ENCODE data around the gene KPNA6. TPM values are rescaled to one million over a fixed set of nuclear protein-coding genes. Genes with fewer than 3 reads are reported as not detected.
"Not testable (repeated sequence)": the region's sequence is repeated elsewhere in the genome, so short reads cannot be mapped to it uniquely, and the experiment has no call there.

The KPNA6 gene
- total RNA-seq, 1 experiment from 2014 or later: 79.9 TPM

GRCh38 chr1:32082022-32082421 lies 25.8 kb upstream of the KPNA6 start:
- ChIA-PET CTCF (interaction anchor here (2.0 kb wide), 1 partner anchor 9 kb away, joined by 5 read pairs; the partner anchor contains the start of gene TMEM39B), RAD21 (ENCODE audit: low non-redundant PET in 1 of 2, low total read pairs in 2 of 2, uncharacterized antibody in 2 of 2, unreplicated experiment in 2 of 2) (no interaction called here), POLR2A (interaction anchor here (1.0 kb wide), 1 partner anchor 9 kb away, joined by 4 read pairs; the partner anchor contains the start of gene TMEM39B)
- Histone ChIP-seq H3K4me2 (ENCODE audit: low read length) (no peak overlapping the region), H3K9me3 (ENCODE audit: control insufficient read depth in 1 of 2, insufficient read depth in 1 of 2, low read depth in 1 of 2, low read length in 2 of 2) (no peaks in the 10 kb centered on the region), H3K4me1 (ENCODE audit: control insufficient read depth in 1 of 2, insufficient read depth in 2 of 2, low read length in 2 of 2) (no peaks in the 10 kb centered on the region), H3K79me2 (ENCODE audit: insufficient read depth, low read length) (no peaks in the 10 kb centered on the region), H3K4me3 (replicated peaks in 1 of 2; ENCODE audit: low read depth in 1 of 2, low read length in 2 of 2) (no peak overlapping the region), H3K9me2 (ENCODE audit: insufficient read depth) (no peaks in the 10 kb centered on the region), H2AFZ (ENCODE audit: low read depth, low read length, poor library complexity, severe bottlenecking) (no peak overlapping the region), H4K20me1 (ENCODE audit: insufficient read depth) (no peaks in the 10 kb centered on the region), H3K27ac (ENCODE audit: low read depth, low read length) (no peak overlapping the region), H3K9ac (ENCODE audit: low read length) (no peak overlapping the region), H3K27me3 (ENCODE audit: insufficient read depth, low read length) (no peaks in the 10 kb centered on the region), H3K36me3 (ENCODE audit: control insufficient read depth in 1 of 2, insufficient read depth in 2 of 2, low read length in 2 of 2) (peaks cover 9 to 12% of the 10 kb centered on the region in 2 experiments; a peak in 2 of 4 replicates)
- no TSS peak for BruUV-seq (replicated peaks)
- ATAC-seq (no peak), DNase-seq (ENCODE audit: low read depth, low spot score) (no peak)
- TF ChIP-seq CBX3 (IDR thresholded peaks at IDR 0.05; ENCODE audit: low read depth) (no peak), RAD21 (IDR thresholded peaks at IDR 0.05; ENCODE audit: low read depth) (no peak), ATF3 (IDR thresholded peaks at IDR 0.05) (no peak), EGR1 (IDR thresholded peaks at IDR 0.05; ENCODE audit: low read depth) (no peak), TCF7L2 (IDR thresholded peaks at IDR 0.05; ENCODE audit: borderline replicate concordance, extremely low read depth, insufficient read depth, insufficient read length) (no peak), ELF1 (IDR thresholded peaks at IDR 0.05; ENCODE audit: borderline replicate concordance, low read depth) (no peak)
- intact Hi-C loops (cut with micrococcal nuclease): no loop called here

- H3K9me2 ChIP-seq (ENCODE audit: insufficient read depth); POLR2A ChIA-PET; intact Hi-C loops (cut with micrococcal nuclease): not testable (repeated sequence)
These were observed 21.5 kb upstream of the KPNA6 start for GRCh38 chr1:32086381-32086780.

More at GRCh38 chr1:32086381-32086780, 21.5 kb upstream of the KPNA6 start:
- H3K9ac ChIP-seq (ENCODE audit: low read length); ATAC-seq; H3K4me1 ChIP-seq (ENCODE audit: control insufficient read depth in 1 of 2, insufficient read depth in 2 of 2, low read length in 2 of 2); H3K79me2 ChIP-seq (ENCODE audit: insufficient read depth, low read length); DNase-seq (ENCODE audit: low read depth, low spot score); CTCF ChIA-PET; RAD21 ChIA-PET (ENCODE audit: low non-redundant PET in 1 of 2, low total read pairs in 2 of 2, uncharacterized antibody in 2 of 2, unreplicated experiment in 2 of 2); H3K27ac ChIP-seq (ENCODE audit: low read depth, low read length); H3K9me3 ChIP-seq (ENCODE audit: control insufficient read depth in 1 of 2, insufficient read depth in 1 of 2, low read depth in 1 of 2, low read length in 2 of 2); BruUV-seq (replicated peaks); H3K4me2 ChIP-seq (ENCODE audit: low read length); H2AFZ ChIP-seq (ENCODE audit: low read depth, low read length, poor library complexity, severe bottlenecking); H3K4me3 ChIP-seq (replicated peaks in 1 of 2; ENCODE audit: low read depth in 1 of 2, low read length in 2 of 2); H3K27me3 ChIP-seq (ENCODE audit: insufficient read depth, low read length); H4K20me1 ChIP-seq (ENCODE audit: insufficient read depth); H3K36me3 ChIP-seq (ENCODE audit: control insufficient read depth in 1 of 2, insufficient read depth in 2 of 2, low read length in 2 of 2): not testable (repeated sequence)
